Measurements from ENCODE around the gene GCKR.

The GCKR gene, protein sequence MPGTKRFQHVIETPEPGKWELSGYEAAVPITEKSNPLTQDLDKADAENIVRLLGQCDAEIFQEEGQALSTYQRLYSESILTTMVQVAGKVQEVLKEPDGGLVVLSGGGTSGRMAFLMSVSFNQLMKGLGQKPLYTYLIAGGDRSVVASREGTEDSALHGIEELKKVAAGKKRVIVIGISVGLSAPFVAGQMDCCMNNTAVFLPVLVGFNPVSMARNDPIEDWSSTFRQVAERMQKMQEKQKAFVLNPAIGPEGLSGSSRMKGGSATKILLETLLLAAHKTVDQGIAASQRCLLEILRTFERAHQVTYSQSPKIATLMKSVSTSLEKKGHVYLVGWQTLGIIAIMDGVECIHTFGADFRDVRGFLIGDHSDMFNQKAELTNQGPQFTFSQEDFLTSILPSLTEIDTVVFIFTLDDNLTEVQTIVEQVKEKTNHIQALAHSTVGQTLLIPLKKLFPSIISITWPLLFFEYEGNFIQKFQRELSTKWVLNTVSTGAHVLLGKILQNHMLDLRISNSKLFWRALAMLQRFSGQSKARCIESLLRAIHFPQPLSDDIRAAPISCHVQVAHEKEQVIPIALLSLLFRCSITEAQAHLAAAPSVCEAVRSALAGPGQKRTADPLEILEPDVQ

DNA sequence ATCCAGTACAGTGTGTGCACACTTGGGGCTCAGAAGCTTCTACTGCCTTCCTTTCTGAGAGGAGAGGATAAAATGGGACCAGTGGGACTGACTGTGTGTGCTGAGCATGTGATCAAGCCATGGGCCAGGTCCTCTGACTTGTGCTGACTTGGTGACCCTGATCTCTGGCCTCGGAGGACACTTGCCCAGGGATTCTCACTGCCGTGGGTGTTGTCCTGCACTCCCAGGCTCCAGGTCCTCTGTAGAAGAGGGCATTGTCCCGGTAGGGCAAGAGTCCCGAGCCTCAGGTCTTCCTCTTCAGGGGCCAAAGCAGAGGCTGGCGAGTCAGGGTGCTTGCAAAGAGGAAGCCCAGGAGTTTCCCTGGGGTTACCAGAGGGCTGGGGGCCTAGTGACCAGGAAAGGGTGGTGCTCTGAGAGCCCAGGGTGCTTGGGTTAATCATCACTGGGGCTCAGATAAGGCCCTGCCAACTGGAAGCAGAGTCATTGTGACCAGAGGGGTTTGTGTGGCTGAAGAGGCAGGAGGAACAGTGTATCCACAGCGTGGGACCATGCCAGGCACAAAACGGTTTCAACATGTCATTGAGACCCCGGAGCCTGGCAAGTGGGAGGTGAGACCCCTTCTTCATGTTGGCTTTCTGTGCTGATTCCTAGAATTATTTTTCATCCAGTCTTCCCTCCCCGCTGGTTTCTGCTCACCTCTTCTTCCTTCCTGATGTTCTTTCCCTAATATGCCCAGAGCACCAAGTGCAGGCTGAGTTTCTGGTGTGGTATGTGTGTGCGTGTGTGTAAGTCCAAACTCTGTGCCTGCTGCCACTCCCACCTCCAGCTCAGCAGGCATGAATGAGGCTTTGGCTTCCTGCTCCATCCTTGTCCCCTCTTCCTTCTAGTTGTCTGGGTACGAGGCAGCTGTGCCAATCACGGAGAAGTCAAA lies at the start of gene GCKR:
TSS of gene GCKR (plus strand) at position 483 of the 931 bp plus-strand sequence. CDS start at position 549, 66 bp downstream.
- no peak for DNase-seq

DNA sequence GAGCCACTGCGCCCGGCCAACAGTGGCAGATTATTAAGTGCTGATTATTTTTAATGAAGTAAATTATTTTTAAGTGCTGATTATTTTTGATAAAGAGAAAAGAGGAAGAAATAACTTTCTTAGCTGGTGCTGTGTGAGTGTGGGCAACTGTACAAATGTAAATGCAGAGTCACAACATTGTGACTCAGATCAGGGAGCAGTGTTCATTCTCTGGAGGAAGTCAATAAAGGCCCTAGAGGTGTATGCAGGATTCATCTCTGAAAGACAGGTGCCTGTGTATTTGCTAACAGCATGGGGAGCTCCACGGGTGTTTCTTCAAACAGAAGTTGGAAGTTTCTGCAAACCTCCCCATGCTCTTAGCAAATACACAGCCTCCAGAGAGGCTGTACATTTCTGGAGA lies 48.3 kb upstream of the GCKR start:
- no peak for DNase-seq

DNA sequence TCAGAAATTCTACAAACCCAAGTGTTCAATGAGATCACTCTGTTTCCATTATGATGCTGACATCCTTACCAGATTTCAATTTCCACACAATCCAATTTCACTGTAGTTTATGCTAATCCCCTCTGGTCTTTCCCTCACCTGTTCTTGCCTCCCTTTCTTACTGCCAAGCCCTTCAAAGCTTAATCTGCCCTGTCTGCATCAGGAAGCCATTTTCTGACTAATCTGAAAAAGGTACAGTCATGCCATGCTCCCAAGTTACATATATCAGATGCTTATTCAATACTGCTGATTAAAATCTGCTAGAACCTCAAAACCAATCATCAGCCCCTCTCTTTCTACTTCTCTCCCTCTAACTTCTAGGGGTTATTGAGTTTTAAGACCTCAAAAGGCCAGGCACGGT lies 45.5 kb upstream of the GCKR start:
- DNase-seq, result no peak

DNA sequence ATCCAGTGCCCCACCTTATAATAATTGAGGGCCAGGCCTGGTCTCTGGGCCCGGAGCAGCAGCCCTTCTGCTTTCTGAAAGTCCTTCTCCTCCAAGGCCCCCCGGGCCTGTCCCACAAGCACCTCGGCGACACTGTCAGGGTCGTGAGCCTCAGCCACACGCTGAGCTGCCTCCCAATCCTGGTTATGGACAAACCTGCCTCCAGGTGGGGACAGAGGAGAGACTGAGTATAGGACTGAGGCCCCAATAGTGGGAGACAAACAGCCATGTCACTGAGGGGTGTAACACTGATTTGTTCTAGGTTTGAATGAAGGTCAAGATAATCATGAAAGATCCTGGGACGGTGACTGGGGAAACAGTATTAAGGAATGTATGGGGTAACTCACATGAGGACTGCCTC lies 42.7 kb upstream of the GCKR start:
- DNase-seq, result no peak

DNA sequence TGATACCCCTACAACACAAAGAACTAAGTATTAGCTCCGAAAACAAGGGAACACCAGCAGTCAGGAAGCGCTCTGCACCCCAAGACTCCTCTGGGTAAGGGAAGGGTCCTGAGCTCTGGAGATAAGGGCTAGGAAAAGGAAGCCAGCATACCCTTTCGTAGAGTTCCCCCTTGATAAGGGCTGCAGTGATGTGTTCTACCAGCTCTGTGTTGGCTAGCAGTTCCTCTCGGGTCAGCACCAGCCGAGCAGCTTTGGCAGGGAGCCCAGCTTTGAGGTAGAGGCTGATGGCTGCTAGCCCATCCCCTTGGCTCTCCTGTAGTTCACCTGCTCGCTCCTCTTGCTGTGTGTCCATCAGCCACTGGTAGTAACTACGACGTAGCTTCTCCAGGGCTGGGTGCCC lies 35.5 kb upstream of the GCKR start:
- DNase-seq, result no peak

DNA sequence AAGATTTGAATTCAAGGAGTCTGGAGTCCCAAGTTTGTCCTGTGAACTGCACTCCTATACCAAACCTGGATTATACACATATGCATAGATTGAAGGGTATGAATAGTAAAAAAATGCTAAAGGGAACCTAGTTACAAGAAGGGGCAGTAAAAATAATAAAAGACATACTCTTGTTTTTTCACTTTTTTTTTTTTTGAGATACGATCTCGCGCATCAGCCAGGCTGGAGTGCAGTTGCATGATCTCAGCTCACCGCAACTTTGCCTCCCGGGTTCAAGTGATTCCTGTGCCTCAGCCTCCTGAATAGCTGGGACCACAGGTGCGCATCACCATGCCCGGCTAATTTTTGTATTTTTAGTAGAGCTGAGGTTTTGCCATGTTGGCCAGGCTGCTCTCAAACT lies 32.2 kb upstream of the GCKR start:
- DNase-seq, result no peak

DNA sequence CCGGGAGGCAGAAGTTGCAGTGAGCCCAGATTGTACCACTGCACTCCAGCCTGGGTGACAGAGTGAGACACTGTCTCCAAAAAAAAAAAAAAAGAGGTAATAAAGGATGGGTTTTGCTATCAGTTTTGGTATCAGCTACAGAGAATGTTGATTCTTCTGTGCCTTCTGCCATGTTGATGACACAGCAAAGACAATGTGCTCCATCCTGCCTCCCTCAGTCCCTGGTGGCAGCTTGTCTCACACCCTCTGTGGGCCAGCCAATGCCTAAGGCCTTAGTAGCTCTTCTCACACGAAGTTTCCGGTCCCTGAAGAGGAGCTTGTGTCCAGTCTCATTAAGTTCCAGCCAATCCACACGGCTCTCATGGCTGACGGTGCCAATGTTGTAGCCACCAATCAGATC lies 24.7 kb upstream of the GCKR start:
- DNase-seq, result no peak

DNA sequence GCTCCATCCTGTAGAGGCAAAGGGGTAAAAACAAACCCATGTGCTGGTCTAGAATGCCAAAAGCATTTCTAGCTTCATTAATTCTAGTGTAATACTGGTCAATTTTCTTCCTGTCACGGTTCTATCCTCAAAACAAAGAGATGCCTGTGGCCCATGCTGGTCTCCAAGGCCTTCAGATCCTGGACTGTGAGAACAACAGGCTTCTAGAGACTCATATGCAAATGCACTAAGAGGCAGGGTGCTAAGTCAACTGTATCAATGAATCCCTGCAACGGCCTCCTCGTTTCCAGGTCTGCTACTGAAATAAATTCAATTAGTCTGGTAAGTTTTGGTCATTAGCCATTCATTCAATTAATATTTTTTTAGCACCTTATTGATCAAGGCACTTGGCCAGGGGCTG lies 11.1 kb upstream of the GCKR start:
- DNase-seq, result no peak

DNA sequence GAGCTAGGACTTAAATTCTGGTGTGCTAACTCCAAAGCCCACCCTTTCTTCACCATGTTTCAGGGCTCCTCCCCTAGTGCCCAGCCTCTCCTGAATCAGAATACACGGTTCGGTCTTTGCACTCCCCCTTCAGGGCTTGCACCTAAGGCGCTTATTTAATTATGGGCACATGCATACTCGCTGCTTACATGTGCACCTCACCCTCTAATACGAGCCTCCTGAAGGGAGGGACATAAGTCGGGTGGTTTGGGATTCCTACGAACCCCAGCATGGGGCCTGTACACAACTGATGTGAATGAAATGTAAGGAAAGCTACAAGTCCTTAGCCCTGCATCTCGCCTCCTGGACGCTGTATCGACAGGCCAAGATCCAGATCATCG lies 7.5 kb upstream of the GCKR start:
- no peak for DNase-seq

DNA sequence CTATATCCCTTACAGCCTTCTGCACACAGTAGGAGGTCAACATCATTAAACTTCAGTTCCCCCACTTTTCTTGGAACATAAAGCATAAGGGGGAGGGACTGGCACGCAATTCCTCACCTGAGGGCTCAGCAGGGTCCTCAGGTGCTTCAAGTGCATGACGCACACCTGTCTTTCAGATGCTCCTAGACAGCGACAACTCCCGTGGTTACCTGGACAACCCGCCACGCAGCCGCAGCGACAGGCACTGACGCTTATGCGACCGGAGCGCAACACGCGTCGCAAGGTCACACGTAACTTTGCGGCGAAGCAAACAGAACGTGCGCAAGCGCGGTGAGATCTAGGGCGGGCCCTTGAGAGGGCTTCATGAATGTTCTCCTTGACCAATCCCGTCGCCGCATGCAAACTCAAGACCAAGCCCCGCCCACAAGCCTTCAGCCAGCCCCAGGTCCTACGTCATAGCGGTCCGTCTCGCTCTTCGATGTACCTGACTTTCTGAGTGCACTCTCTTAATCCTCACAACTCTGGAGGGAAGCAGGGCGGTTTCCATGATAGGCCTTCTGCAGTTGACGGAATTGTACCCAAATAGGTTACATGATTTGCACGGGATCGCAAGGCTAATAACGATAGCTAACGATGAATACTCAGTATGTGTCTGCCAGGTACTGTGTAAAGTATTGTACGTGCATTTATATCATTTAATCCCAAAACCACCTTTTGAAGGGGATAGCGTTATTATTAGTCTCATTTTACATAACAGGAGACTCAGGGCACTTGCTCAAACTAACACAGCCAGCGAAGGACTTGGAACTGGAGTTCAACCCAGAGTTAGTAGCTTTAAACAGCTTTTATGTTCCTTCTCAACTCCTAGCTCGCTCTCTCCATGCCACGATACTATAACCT lies 6.9 kb upstream of the GCKR start, which contains the start of gene IFT172:
TSS of gene IFT172 (minus strand) at position 246 of the 900 bp plus-strand sequence. CDS start at position 156, 90 bp downstream.
- peak; percentile 97 to 98 for DNase-seq

DNA sequence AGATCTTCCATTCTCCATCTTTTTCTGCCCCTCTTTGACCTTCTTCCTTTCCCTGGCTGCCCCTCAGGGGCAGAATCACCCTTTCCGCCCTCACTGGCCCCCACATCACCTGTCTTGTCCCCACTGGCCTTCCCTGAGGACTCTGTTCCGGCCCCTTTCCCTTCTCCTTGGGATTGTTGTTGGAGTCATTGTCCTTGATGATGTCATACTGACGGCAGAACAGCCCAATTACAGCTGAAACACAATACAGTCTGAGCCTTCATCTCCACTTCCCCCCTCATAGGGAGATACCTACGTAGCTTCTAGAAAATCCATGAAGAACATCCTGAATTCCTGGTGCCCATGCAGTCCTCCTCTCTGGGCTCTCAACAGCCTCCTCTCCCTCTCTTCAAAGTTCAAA lies 4.1 kb upstream of the GCKR start:
- DNase-seq, result no peak

DNA sequence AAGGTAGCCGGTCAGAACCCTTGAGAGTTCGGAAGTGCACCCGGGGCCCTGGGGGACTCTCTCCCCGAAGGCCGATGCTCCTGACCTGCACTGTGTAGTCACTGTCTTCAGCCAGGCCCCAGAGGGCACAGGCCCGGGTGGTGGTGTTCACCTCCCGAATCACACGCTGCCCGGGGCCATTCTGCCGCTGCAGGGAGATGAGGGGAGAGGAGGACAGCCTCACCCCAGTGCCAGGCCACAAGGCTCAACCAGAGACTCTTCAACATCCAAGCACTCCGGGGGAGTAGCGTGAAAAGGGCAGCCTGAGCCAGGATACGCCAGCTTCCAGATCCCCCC lies 2.7 kb upstream of the GCKR start:
- no peak for DNase-seq

DNA sequence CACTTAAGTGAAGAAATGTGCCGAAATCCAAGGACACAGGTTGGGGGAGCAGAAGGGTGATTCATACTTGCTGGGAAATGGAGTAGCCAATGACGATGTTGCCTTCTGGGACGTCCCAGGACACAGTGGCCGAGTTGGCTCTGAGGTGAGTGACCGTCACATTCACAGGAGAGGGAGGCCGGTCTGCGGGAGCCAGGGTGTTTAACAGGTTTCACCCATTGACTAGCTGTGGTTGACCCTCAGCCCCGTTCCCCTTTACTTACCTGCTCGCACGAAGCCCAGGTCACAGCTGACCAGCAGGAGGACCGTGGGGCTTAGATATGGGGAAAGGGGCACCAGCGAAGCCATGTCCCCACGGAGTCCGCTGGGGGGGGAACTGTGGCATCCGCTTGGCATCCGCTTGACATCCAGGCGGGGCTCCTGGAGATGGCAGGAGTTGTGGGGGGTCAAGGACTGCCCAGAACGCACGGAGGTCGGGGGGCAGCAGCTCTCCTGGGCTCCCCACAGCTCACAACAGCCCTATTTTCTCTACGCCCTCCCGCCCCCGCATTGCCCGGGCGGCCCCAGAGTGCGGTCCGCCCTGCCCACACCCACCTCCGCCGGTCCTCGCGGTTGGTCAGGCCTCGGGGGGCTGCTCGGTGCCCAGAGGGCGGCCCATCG lies 2.2 kb upstream of the GCKR start:
- DNase-seq, result no peak

DNA sequence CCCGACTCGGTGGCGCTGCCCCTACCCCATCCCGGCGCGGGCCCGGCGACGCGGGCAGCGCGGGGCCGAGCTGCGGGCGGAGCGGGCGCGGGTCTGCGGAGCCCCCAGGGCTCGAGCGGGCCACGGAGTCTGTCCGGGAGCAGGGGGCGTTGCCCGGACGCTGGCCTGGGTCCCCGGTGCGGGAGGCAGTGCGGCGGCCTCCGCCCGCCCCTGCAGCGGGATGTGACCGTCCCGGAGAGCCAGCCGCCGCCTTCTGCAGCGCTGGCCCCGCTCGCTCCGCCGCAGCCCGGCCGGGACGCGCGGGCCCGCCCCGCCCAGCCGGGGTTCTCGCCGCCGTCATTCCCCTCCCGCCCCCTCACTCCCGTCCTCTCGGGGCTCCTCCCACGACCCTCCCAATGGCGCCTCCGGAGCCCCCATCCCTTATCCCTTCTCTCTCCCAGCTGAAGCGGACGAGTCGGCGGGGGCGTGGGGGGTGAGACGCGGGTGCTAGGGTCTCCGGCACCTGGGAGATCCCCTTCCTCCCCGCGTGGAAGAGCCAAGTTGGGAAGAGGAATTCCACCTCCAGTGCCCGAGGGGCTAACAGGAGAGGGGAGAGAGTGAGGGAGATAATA lies 1.6 kb upstream of the GCKR start, which contains the start of gene FNDC4:
TSS of gene FNDC4 (minus strand) at position 257 of the 611 bp plus-strand sequence. CDS start 521 bp downstream, outside the sequence.
- no peak for DNase-seq

DNA sequence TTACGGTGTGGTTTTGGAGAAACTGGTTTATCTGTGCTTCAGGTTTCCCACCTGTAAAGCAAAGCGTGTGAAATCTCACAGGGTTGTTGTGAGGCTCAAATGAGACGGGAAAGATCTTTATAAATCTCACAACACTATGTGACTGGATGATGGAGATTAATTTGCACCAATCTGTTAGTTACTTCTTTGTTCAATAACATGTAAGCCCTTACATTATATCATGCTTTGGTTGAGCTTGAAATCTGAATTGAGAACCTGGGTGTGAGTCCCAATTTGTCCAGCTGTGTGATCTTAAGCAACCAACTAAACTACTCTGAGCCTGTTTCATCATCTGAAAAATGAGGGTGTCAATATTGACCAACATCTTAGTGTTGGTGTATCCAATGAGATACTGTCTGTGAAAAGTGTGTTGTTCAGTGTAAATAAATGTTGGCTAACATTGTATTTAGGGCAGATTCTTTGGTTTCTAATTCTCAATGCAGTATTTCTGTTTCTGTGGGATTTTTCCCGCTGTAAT lies 741 bp upstream of the GCKR start:
- DNase-seq, result no peak

DNA sequence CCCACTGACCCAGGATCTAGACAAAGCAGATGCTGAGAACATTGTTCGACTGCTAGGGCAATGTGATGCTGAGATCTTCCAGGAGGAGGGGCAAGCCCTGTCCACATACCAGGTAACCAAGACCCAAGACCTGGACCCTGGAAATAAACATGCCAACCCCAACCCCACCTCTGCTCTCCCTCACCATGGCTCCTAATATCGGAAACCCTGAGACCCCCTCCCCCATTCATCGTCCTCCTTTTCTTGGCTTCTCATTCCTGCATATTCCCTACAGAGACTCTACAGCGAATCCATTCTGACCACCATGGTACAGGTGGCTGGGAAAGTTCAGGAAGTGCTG lies 619 bp downstream of the GCKR start:
- DNase-seq, result no peak

DNA sequence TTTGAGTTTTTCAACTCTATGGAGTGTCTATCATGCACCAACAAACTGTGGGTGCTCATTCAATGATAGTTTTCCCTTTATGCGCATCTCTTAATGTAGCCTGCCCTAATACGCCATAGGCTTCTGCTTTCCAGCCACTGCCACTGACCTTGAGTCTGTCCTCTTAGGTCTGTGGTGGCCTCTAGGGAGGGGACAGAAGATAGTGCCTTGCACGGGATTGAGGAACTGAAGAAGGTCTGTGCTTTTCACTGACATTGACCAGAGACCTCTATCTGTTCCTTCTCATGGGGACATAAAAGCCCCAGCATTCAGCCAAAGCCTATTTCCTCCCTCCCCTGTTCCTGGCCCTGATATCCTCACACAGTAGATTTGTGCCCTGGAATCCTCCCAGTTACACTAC lies 2.3 kb downstream of the GCKR start:
- no peak for DNase-seq

DNA sequence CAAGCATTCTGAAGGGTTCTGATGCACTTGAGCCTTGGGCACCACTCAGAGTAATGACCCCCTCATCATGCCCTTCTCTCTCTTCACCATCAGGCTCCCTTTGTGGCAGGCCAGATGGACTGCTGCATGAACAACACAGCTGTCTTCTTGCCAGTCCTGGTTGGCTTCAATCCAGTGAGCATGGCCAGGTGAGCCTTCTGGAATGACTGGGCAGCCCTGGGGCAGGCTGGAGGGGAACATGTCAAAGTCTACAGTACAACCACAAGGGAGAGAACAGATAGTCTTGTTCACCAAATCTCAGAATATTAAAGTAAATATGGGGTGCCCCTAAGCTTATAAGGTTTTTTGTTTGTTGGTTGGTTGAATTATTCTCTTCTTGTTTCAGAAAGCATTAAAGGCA lies 4.4 kb downstream of the GCKR start:
- DNase-seq, result no peak

DNA sequence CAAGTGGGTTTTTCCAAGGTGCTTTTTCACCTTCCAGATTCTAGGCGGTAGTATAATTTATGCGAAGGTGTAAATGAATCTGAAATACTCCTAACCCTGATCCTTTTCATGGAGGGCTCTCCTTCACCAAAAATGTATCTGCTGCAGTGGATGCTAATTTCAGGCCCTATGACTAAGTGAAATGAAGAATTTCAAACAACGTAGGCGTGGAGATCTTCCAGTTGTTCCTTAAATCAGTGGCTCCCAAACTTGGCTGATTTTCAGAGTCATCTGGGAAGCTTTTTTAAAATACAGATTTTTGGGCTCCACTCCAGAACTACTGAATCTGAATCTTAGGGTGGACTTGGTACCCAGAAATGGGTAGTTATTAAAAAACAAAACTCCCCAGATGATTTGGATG lies 5.5 kb downstream of the GCKR start:
- DNase-seq, result no peak

DNA sequence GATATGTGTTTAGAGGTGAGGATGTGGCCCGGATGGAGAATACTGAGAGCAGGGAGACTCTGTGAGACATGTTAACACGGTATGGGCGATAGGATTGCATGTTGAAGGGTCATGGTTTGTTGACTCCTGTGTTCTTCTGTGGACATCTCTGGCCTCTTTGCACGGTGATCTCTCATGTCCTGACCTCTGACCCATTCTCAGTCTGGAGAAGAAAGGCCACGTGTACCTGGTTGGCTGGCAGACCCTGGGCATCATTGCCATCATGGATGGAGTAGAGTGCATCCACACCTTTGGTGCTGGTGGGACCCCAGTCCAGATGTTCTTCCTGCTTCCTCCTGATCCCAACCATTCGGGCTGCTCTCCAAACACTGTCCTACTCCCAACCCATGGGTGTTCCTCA lies 9.9 kb downstream of the GCKR start:
- no peak for DNase-seq

DNA sequence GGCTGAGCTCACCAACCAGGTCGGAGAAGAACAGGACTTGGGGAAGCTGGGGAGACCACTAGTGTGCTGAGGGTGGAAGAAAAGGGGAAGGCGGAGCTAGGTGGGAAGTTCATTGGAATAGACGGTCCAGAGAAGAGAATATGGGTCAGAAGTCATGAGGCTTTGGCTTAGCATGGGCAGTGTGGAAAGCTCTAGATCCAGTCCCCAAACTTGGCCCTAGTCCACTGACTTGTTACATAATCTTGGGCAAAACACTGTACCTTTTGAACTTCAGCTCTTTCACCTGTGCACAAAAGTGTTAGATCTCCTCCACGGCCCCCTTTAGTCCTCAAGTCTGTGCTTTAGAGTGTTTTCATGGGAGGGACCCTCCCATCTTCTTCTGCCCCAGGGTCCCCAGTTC lies 10.7 kb downstream of the GCKR start:
- no peak for DNase-seq
